22Rv1 (cell line): ENCODE data around the gene SUOX.

Experiments used
- H3K27ac ChIP-seq: fragments of 450-650 bp; 2 replicates; pipeline ENCODE4 v1.5.1; 2017
- CTCF ChIP-seq: fragments of 450-650 bp; IDR thresholded peaks from 2 replicates; pipeline ENCODE4 v1.5.1; 2017; ENCODE audit warnings: mild to moderate bottlenecking
- ZFX ChIP-seq: fragments of 450-650 bp; IDR thresholded peaks from 2 replicates; pipeline ENCODE4 v1.6.1; 2017; ENCODE audit warnings: antibody characterized with exemption, borderline replicate concordance

SUOX gene

DNA sequence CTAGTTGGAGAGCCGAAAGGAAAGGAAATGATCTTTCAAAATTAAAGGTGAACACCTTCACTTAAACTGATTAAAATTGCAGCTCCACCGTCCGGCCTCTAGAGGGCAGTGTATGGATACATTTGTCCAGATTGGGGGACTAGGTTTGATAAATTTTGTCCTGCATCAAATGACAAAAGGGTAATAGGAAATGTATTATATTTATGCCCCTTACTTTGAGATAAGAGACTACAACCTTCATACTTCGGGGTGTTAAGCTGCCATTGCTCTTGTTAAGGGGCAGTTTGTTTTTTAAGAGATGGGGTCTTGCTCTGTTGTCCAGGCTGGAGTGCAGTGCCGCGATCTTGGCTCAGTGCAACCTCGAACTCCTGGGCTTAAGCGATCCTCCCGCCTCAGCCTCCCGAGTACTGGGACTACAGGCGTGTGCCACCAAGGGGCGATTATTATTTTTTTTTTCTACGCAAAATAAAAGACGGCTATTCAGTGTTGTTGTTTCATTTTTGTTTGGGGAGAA, 818 bp upstream of the SUOX start:
- H3K27ac ChIP-seq = peak overlapping the region; percentile 97
- TF ChIP-seq CTCF (peak; percentile 98), ZFX (no peak)

DNA sequence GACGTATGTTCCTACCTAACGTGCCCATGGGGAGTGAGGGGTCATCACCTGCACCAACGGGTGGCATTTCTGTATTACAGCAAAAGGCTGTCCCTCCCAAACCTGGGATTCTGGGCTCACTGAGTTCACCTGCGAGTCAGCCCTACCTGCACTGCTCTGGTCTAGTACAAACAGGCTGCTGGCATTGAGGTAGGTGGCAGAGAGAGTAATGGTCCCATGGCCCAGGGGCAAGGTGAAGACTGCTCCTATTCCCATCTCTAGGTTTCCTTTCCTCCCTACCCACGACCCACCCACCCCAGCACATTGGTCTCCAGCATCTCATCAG, 421 bp downstream of the SUOX start:
- no peak for TF ChIP-seq ZFX
- no peak for TF ChIP-seq CTCF
- H3K27ac ChIP-seq = peak overlapping the region; percentile 97

GRCh38 chr12:55999522-55999921, 2.4 kb downstream of the SUOX start:
- H3K27ac ChIP-seq = peak overlapping the region; percentile 97

DNA sequence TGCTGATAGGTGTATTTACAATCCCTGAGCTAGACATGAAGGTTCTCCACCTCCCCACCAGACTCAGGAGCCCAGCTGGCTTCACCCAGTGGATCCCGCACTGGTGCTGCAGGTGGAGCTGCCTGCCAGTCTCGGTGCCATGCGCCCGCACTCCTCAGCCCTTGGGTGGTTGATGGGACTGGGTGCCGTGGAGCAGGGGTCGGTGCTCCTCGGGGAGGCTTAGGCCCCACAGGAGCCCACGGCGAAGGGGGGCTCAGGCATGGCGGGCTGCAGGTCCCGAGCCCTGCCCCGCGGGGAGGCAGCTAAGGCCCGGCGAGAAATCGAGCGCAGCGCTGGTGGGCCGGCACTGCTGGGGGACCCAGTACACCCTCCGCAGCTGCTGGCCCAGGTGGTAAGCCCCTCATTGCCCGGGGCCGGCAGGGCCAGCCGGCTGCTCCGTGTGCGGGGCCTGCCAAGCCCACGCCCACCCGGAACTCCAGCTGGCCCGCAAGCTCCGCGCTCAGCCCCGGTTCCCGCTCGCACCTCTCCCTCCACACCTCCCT, 3.0 kb downstream of the SUOX start:
- peak overlapping the region; percentile 97 for H3K27ac ChIP-seq
- peak; percentile 13; the same call in 1 of the 2 replicates for TF ChIP-seq CTCF

DNA sequence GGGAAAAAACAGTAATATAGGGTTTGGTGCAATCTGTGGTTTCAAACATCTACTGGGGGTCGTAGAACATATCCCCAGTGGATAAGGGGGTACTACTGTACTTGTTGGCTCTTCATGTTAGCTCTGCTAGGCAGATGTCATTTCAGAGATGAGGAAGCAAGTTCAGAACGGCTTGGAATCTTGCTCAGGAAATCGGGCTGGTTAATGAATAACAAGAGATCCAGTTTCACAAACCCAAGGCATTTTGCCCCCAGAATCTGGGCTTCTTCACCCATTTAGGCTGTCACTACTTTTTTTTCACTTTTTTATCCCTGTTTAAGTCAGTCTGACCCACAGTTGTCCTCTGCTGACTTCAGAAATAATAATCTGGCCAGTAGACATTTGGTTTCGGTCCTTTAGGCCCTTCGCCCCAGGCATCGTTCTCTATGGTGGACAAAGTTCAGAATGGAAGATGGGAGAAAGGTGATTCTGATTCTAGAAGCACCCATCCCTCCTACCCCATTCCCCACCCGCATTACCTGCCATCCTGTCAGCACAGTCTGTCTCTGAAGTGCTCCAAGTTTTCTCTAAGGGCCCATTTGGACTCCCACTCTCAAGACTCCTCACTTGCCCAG, 4.5 kb downstream of the SUOX start:
- no peak for TF ChIP-seq CTCF
- no peak for TF ChIP-seq ZFX
- H3K27ac ChIP-seq = peak overlapping the region; percentile 97

DNA sequence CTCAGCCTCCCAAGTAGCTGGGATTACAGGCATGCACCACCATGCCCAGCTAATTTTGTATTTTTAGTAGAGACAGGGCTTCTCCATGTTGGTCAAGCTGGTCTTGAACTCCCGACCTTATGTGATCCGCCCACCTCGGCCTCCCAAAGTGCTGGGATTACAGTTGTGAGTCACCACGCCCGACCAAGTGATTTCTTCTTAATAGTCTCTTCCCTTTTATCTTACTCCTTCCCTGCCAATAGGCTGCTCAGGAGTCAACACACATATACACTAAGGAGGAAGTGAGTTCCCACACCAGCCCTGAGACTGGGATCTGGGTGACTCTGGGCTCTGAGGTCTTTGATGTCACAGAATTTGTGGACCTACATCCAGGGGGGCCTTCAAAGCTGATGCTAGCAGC, 6.3 kb downstream of the SUOX start:
- peak overlapping the region; percentile 97 for H3K27ac ChIP-seq

- peak overlapping the region; percentile 97 for H3K27ac ChIP-seq
- TF ChIP-seq CTCF = no peak
Measured at GRCh38 chr12:56004211-56004610, 7.1 kb downstream of the SUOX start.

DNA sequence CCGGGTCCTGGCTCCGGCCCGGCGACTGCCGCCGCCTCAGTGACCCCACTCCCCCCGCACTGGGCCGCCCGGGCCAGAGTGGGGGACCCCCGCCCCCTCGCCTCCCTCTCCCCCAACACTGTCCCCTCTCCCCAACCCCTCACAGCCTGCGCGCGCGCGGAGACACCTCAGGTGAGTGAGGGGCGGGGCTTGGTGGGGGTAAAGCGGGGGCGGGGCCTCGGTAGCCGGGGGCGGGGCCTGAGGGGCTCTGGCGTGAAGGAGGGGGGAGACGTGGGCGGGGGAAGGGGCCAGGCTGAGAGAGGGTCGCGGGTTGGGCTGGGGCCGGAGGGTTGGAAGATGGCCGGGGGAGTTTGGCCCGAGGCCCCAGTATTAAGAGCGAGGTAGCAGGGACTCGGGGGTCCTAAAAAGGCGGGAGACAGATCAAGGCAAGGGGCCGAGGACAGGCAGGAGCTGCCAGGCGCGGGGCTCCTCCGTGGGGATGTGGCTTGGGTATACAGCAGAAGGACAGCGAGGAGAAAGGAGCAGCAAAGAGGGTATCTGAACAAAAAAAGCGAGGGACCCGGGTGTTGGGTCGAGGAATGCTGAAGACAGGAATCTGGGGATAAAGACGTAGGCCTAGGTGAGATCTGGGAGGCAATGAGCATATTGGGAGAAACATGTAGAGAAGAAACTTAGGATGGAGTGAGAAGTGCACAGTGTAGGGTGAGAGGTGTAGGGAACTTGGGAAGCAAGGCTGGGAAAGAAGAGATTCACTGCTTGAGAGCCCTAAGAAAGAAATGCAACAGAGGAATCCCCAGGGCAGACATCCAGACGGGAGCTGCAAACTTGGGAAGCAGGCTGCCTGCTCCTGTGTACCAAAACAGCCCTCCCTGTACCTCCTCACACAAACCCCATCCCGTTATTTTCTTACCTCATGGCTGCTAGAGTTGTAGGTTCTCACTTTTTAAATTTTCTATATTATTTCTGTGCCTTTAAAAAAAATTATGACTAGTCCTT, 10.8 kb downstream of the SUOX start:
- TF ChIP-seq ZFX (no peak), CTCF (no peak)
- H3K27ac ChIP-seq = peak overlapping the region; percentile 97
